ENCODE data around the gene HCAR3. TPM values are rescaled to one million over a fixed set of nuclear protein-coding genes. Genes with fewer than 3 reads are reported as not detected.
"Not testable (repeated sequence)": the region's sequence is repeated elsewhere in the genome, so short reads cannot be mapped to it uniquely, and the experiment has no call there.

HCAR3 gene
- total RNA-seq, 1 donor from 2014 or later, result 9.8 TPM

DNA sequence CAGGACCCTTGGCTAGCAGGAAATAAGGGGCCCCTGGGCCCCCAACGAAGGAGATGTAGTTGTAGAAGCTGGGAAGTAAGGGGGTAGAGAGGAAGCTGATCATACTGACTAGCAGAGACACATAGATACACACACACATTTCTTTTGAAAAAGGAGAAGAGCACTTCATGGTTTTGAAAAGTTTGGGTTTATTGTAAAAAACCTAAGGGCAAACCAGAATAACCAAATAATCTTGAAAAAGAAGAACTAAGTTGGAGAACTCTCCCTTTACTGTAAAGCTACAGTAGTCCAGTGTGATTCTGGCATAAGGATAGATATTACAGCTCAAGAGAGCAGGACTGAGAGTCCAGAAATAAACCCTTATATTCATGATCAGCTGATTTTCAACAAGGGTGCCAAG is 5.8 kb upstream of the HCAR3 start:
- DNase-seq, result no peak

DNA sequence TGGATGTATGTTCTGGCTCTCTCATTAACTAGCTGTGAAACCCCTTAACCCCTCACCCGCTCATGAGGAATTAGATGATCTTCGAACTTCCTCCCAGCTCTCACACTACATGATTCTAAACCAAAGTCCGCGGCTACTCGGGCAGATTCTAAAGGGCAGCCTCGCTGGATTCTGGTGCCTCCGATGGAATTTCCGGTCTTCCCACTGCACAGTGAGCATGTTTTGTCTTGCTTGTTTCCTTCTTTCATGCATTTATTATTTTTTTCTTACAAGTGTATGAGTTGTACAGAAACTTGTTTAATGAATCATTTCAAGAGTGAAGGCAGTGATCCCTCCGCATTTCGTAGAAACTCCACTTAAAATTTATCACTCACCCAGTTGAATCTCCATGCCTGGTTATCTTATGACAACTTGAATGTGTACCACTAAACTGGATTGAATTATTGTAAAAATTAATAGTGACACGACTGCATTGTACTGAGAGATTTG is 4.5 kb upstream of the HCAR3 start:
- peak; percentile 14 for DNase-seq

DNA sequence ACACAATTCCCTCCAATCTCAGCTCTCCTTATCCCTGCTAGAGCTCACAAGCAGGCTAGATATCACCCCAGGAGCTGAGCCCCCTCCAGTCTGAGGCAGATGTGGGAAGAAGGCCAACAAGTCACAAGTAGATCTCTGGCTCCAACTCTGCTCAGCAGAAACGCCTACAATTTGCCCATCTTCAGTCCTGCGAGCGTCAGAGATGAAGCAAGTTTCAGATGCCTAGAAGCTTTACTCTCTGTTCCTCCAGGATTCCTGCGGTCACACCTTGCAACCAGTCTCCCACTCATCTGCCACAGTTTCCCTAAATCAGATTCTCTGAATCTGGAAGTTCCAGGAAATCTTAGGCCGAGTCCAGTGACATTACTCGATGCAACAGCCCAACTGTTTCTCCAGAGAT is 1.4 kb downstream of the HCAR3 start:
- not testable (repeated sequence) for DNase-seq

DNA sequence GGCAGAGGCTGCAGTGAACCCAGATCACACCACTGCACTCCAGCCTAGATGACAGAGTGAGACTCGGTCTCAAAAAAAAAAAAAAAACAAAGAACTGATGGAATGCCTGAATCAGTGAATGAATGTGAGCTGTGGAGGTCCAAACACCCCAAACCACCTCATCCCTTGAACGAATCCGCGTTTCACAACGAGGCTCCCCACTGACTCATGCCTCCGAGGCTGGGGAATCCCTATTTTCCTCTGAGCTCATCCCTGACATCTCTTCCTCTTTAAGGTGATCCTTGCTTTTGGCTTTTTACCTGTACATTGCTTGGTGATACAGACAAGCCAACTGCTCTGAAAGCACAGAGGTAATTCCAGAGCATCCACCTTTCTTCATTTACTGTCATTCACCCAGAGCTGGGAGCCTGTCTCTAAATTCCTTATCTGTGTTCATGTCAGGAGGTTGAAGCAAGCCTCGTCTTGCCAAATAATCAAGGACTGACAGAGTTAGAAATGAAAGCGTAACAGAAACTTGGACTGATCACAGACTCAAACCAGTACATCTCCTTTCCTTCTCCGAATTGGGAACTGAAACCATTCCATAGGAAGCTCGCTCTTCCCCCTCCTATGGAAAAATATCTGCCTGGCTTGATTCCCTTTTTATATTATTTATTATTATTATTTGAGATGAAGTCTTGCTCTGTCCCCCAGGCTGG is 3.0 kb downstream of the HCAR3 start:
- DNase-seq, result not testable (repeated sequence)

DNA sequence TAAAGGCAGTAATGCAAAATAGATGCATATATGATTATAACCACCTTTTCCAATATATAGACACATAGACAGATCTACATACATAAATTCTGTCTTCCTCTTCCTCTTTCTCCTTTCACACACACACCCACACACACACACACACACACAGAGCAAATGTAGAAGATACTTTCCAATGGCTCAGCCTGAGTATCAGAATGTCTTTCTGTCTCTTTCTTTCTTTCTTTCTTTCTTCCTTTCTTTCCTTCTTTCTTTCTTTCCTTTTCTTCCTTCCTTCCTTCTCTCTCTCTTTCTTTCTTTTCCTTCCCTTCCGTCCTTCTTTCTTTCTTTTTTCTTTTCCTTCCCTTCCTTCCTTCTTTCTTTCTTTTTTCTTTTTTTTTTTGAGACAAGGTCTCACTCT is 5.3 kb downstream of the HCAR3 start:
- DNase-seq, result not testable (repeated sequence)

DNA sequence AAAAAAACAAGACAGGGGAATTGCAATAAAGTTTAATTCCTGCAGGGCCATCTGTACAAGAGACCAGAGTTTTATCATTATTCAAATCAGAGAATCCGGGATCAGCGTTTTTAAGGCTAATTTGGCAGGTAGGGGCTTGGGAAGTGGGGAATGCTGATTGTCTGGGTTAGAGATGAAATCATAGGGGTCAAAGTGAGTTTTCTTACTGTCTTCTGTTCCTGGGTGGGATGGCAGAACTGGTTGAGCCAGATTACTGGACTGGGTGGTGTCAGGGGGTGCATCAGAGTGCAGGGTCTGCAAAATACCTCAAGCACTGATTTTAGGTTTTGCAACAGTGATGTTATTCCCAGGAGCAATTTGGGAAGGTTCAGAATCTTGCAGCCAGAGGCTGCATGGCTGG is 6.3 kb downstream of the HCAR3 start:
- DNase-seq, result not testable (repeated sequence)

DNA sequence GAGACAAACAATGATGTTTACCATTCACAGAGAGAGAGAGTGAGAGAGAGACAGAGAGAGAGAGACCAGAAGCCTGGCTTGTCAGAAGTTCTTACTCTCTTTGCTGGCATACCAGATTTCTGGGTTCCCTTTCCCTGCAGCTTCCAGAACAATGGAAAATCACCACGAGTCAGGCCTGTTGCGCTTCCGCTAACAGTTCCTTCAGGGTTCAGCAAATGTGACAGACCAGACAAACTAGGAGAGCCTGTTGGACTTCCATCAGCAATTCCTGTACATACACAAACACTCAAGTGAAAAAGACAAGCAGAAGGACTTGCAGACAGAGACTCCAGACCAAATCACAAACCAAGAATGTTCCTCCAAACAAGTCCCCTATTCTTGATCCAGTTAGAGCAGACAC is 7.3 kb downstream of the HCAR3 start:
- not testable (repeated sequence) for DNase-seq

DNA sequence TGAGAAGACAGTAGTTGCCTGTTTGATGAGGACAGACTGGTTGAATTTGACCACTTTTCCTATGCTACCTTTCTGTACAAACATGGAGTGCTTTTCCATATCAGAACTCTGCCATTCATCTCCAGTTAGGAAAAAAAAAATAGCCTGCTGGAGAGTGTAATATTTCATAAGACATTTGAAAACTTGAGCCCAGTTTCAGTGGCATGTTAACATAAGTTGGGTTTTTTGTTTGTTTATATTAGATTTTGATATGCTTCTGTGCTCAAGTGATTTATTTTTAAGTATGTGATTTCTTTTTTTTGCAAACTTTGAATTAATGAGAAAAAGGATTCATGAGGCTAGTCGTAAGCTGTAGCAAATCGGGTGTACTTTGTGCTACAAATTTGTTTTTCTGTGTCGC is 12.8 kb downstream of the HCAR3 start:
- not testable (repeated sequence) for DNase-seq

DNA sequence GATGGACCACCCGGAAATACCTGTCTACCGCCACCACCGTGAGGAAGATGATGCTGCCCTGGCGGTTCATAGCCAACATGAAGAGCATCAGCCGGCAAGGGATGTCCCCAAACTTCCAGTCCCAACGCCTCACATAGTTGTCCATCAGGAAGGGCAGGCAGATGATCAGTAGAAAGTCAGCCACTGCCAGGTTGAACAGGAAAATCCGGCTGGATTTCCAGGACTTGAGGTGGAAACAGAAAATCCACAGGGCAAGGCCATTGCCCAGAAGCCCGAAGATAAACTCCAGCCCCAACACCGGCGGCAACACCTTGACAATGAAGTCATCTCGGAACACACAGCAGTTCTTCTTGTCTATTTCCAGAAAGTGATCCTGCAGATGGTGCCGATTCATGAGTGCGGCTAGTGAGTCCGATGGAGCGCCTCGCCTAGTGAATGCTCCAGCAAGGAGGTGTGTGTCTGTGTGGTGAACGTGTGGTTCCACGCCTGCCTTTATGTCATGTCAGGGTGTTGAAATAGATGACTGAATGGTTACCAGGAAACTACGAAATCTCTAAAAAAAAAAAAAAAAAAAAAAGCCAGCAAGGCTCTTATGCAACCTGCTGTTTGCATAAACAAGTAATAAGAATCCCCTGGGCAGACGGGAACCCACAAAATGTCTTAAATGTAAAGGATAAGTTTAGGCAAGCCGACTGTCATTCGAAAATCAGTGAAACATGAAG is 13.6 kb downstream of the HCAR3 start, which contains the start of gene HCAR2:
Gene HCAR2, minus strand, starts transcription at position 468 of the 722 bp plus-strand sequence. Its CDS starts 74 bp downstream, at position 394.
- DNase-seq, result not testable (repeated sequence)

DNA sequence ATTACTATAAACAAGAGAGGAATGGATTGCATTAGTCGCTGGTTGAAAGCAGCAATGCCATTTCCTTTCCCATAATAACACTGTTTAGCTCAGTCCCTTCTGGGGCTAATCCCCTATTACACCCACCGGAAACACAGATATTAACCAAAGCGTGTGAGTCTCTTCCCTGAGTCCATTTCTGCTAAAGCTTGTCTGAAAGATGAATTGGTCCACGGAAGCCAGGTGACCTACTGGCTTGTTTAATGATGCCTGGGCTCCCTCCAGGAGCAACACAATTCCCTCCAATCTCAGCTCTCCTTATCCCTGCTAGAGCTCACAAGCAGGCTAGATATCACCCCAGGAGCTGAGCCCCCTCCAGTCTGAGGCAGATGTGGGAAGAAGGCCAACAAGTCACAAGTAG is 15.1 kb downstream of the HCAR3 start:
- not testable (repeated sequence) for DNase-seq

DNA sequence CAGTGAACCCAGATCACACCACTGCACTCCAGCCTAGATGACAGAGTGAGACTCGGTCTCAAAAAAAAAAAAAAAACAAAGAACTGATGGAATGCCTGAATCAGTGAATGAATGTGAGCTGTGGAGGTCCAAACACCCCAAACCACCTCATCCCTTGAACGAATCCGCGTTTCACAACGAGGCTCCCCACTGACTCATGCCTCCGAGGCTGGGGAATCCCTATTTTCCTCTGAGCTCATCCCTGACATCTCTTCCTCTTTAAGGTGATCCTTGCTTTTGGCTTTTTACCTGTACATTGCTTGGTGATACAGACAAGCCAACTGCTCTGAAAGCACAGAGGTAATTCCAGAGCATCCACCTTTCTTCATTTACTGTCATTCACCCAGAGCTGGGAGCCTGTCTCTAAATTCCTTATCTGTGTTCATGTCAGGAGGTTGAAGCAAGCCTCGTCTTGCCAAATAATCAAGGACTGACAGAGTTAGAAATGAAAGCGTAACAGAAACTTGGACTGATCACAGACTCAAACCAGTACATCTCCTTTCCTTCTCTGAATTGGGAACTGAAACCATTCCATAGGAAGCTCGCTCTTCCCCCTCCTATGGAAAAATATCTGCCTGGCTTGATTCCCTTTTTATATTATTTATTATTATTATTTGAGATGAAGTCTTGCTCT is 16.4 kb downstream of the HCAR3 start:
- DNase-seq, result not testable (repeated sequence)

DNA sequence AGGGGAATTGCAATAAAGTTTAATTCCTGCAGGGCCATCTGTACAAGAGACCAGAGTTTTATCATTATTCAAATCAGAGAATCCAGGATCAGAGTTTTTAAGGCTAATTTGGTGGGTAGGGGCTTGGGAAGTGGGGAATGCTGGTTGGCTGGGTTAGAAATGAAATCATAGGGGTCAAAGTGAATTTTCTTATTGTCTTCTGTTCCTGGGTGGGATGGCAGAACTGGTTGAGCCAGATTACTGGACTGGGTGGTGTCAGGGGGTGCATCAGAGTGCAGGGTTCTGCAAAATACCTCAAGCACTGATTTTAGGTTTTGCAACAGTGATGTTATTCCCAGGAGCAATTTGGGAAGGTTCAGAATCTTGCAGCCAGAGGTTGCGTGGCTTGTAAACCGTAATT is 19.7 kb downstream of the HCAR3 start:
- not testable (repeated sequence) for DNase-seq

DNA sequence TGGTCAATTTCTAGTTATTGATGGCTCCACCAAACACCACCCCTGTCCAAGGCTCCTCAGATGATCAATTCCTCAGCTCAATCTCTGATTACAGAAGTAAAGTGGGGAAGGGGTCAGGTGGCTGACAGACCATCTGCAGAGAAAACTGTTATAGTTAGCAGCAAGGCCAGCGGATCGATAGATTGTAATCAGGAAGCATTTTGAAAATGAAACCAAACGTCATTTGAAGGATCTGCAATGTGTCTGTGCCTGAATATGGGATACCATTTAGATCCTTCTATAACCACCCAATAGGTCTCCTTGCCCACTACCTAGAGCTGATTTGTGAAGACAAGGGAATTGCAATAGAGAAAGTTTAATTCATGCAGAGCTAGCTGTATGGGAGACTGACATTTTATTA is 25.0 kb downstream of the HCAR3 start:
- DNase-seq, result no peak

DNA sequence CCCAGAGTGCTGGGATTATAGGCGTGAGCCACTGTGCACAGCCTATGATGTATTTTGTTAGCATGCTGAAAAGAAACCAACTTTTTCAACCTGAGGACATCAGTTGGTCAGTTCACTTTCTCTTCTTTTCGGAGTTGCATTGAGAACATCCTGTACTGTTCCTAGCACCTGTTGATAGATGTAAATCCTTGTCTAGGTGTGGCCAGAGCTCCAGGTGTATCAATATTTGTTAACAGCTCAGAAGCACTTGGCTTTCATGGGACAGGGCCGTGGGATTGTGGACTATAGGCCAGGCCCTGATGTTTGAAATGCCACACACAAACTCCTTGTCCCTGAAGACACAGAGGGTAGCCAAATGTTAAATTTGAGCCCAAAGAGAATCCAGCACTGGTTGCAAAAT is 28.3 kb downstream of the HCAR3 start:
- no peak for DNase-seq

DNA sequence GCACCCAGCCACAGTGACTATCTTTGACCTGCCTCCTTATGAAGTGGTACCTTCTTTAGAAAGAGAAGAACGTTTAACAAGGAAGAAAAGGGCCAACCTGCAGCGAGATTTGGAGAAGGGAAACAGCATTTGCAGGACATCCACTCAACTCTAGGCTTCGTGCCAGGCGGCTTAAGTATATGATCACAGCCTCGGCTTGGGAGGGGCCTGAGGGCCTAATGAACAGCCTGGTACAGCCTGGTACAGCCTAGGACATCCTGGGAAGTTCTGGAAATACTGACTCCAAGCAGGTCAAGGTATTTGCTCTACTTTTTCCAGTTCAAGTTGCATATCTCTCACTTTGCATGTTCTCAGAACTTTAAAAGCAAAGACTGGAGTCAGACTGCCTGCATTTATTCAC is 29.5 kb downstream of the HCAR3 start:
- no peak for DNase-seq

DNA sequence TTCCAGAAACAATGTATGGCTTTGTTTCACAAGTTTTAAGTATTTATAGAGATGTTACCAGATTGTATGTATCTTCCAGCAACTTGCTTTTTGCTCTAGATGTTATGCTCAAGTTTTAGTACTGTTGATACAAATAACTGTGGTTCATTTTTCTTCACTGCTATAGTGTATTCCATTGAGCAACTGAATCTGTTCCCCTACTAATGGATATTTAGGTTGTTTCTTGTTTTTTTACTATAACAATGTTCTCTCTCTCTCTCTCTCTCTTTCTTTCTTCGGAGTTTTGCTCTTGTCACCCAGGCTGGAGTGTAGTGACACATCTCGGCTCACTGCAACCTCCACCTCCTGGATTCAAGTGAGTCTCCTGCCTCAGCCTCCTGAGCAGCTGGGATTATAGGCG is 30.1 kb downstream of the HCAR3 start:
- no peak for DNase-seq

DNA sequence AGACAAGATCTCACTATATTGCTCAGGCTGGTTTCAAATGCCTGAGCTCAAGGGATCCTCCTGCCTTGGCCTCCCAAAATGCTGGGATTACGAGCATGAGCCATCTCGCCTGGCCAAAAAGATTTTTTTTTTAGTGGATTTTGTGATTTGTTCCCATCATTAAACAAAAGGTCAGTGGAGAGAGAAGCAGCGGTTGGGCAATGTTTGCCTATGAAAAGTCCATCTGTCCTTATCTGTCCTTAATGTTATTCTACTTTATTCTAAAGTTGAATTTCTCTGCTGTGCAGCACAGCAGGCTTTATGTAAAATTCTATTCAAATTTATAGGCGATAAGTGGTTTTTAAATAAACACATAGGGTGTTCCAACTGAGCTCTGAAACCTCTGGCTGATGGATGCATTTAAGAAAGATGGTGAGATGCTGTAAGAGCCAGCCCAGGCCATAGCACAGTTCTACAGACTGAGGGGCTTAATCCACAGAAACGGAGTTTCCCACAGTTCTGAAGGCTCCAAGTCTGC is 32.3 kb downstream of the HCAR3 start:
- DNase-seq, result no peak

DNA sequence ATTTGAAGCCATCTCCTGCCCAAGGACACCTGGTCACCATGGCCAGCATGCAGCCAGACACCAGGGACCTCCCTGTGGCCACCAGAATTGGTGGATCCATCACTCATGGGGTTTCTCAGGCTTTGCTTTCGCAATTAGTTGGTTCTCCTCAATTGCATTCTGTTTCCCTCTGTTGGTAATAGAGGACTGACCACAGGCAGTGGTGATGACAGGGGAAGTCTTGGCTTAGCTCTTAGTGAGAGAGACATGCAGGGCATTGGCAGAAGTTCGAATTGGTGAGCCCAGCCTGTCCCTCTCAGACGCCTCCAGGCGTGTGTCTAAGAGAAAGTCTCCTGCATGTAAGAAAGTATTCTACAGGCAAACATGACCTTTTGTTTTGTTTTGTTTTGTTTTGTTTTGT is 34.8 kb downstream of the HCAR3 start:
- DNase-seq, result no peak

DNA sequence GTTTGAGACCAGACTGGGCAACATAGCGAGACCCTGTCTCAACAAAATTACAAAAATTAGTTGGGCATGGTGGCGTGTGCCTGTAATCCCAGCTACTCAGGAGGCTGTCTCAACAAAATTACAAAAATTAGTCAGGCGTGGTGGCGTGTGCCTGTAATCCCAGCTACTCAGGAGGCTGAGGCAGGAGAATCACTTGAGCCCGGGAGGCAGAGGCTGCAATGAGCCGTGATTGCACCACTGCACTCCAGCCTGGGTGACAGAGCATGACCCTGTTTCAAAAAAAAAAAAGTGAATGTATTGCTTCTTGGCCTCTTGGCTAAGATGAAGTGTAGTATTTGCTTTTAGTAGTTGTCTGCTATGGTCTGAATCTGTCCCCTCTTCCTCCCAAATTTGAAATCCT is 35.6 kb downstream of the HCAR3 start:
- not testable (repeated sequence) for DNase-seq

DNA sequence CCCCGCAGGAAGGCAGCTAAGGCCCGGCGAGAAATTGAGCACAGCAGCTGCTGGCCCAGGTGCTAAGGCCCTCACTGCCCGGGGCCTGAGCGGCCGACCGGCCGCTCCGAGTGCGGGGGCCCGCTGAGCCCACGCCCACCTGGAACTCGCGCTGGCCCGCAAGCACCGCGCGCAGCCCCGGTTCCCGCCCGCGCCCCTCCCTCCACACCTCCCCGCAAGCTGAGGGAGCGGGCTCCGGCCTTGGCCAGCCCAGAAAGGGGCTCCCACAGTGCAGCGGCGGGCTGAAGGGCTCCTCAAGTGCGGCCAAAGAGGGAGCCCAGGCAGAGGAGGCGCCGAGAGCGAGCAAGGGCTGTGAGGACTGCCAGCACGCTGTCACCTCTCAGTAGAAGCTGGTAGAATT is 39.8 kb downstream of the HCAR3 start:
- not testable (repeated sequence) for DNase-seq

DNA sequence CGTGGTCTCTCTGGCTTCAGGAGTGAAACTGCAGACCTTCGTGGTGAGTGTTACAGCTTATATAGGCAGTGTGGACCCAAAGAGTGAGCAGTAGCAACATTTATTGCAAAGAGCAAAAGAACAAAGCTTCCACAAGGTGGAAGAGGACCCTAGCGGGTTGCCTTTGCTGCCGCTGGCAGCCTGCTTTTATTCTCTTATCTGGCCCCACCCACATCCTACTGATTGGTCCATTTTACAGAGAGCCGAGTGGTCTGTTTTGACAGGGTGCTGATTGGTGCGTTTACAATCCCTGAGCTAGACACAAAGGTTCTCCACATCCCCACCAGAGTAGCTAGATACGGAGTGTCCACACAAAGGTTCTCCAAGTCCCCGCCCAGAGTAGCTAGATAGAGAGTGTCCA is 40.6 kb downstream of the HCAR3 start:
- DNase-seq, result not testable (repeated sequence)

DNA sequence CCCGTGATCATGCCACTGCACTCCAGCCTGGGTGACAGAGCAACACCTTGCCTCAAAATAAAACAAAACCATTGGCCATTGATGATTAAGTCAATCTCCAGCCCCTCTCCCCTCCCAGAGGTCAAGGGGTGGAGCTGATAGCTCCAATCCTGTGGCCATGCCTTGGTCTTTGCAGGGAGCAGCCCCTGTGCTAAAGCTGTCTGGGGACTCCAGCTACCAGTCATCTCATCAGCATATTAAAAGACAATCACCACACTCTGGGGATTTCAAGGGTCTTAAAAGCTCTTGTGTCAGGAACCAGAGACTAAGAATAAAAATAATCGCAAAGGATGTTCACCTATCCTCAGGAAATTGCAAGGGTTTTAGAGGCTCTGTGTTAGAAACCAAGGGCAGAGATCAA is 44.1 kb downstream of the HCAR3 start:
- no peak for DNase-seq

Data from skin of body (tissue), 2 donors.